GM18873 (cell line): ENCODE data around the gene GALR1.
"Not testable (repeated sequence)": the region's sequence is repeated elsewhere in the genome, so short reads cannot be mapped to it uniquely, and the experiment has no call there.

Source experiments
- ATAC-seq: cut with Tn5 transposase; IDR thresholded peaks from one replicate; pipeline ENCODE4 v1.9.1; 2021; ENCODE audit warnings: mild to moderate bottlenecking, moderate library complexity, moderate number of reproducible peaks; ENCODE audit not compliant: unreplicated experiment, low FRiP score

The GALR1 gene

GRCh38 chr18:77250501-77250925 is 865 bp downstream of the GALR1 start:
- no peak for ATAC-seq

GRCh38 chr18:77250926-77251729 is 1.5 kb downstream of the GALR1 start:
- no peak for ATAC-seq

- no peak for ATAC-seq
Measured at GRCh38 chr18:77251730-77252050, 2.0 kb downstream of the GALR1 start.

GRCh38 chr18:77254711-77255405 is 5.2 kb downstream of the GALR1 start:
- ATAC-seq = no peak

- ATAC-seq = no peak
Measured at GRCh38 chr18:77255426-77256105, 5.9 kb downstream of the GALR1 start.

GRCh38 chr18:77262643-77263465 is 13.2 kb downstream of the GALR1 start:
- ATAC-seq = no peak

GRCh38 chr18:77263466-77263763 is 13.8 kb downstream of the GALR1 start:
- no peak for ATAC-seq

GRCh38 chr18:77267969-77268368 is 18.3 kb downstream of the GALR1 start:
- ATAC-seq = no peak

- no peak for ATAC-seq
Measured at GRCh38 chr18:77268456-77268855, 18.8 kb downstream of the GALR1 start.

GRCh38 chr18:77271576-77272481 is 22.2 kb downstream of the GALR1 start:
- no peak for ATAC-seq

- not testable (repeated sequence) for ATAC-seq
Measured at GRCh38 chr18:77290841-77291240, 41.2 kb downstream of the GALR1 start.

GRCh38 chr18:77298172-77298571 is 48.5 kb downstream of the GALR1 start:
- ATAC-seq = no peak

- ATAC-seq = no peak
Measured at GRCh38 chr18:77299706-77300105, 50.1 kb downstream of the GALR1 start.

GRCh38 chr18:77300579-77300978 is 50.9 kb downstream of the GALR1 start:
- no peak for ATAC-seq

GRCh38 chr18:77304268-77304667 is 54.6 kb downstream of the GALR1 start:
- ATAC-seq = no peak

GRCh38 chr18:77305676-77306075 is 56.0 kb downstream of the GALR1 start:
- ATAC-seq = no peak

GRCh38 chr18:77308216-77308615 is 58.6 kb downstream of the GALR1 start:
- ATAC-seq = no peak

- ATAC-seq = no peak
Measured at GRCh38 chr18:77314511-77314910, 64.9 kb downstream of the GALR1 start.

GRCh38 chr18:77314952-77315351 is 65.3 kb downstream of the GALR1 start:
- no peak for ATAC-seq

GRCh38 chr18:77316008-77316407 is 66.4 kb downstream of the GALR1 start:
- no peak for ATAC-seq
